ENCODE results near the gene SEZ6L.

The SEZ6L gene

DNA sequence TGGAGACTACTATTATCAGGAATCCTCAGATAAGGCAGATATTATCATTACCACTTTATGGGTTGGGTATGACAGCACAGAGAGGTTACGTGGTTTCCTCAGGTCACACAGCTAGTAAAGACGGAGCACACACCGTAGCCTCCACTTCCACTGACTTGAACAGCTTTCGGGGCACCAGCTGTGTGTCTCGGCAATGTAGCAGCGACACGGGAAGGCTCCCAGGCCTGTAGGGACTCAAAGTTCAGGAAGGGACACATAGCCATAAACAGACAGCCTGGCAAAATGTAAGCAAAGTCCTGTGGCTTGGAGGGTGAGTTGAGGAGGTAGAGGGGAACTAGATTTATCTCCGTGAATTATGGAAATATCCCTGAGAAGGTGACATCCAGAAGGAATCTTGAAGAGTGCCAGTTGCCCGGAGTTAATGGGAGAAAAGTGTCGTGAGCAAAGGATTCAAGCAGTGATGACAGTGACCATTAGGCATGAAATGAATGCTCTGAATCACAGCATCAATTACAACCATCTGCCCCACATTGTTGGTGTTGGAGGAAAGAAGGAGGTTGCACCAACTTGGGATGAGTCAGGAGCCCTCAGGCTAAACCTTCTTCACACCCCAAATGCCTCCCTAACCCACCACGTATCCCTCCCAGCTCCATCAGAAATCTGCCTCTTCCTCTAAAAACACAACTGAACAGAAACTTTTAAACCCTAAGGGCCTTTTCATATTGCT is 153.1 kb downstream of the SEZ6L start:
- Histone ChIP-seq H3K36me3 (ENCODE audit: low read depth) (no peaks in the 10 kb centered on the region), H3K4me1 (ENCODE audit: insufficient read depth, poor library complexity, severe bottlenecking) (peaks cover 14% of the 10 kb centered on the region), H3K9me3 (ENCODE audit: severe bottlenecking) (no peaks in the 10 kb centered on the region), H3K4me3 (ENCODE audit: severe bottlenecking) (no peak overlapping the region), H3K27me3 (ENCODE audit: insufficient read depth, poor library complexity, severe bottlenecking) (no peaks in the 10 kb centered on the region), H3K27ac (ENCODE audit: poor library complexity, severe bottlenecking) (peak overlapping the region; percentile 57)
- TF ChIP-seq, protein P1, sequence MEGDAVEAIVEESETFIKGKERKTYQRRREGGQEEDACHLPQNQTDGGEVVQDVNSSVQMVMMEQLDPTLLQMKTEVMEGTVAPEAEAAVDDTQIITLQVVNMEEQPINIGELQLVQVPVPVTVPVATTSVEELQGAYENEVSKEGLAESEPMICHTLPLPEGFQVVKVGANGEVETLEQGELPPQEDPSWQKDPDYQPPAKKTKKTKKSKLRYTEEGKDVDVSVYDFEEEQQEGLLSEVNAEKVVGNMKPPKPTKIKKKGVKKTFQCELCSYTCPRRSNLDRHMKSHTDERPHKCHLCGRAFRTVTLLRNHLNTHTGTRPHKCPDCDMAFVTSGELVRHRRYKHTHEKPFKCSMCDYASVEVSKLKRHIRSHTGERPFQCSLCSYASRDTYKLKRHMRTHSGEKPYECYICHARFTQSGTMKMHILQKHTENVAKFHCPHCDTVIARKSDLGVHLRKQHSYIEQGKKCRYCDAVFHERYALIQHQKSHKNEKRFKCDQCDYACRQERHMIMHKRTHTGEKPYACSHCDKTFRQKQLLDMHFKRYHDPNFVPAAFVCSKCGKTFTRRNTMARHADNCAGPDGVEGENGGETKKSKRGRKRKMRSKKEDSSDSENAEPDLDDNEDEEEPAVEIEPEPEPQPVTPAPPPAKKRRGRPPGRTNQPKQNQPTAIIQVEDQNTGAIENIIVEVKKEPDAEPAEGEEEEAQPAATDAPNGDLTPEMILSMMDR (IDR thresholded peaks at IDR 0.05; ENCODE audit: poor library complexity, severe bottlenecking): no peak
- ATAC-seq (ENCODE audit: low read depth): peak; percentile 91
- peak; percentile 83 for DNase-seq (ENCODE audit: low spot score)

- Histone ChIP-seq H3K27ac (ENCODE audit: poor library complexity, severe bottlenecking) (peak overlapping the region; percentile 57), H3K4me3 (ENCODE audit: severe bottlenecking) (no peak overlapping the region), H3K9me3 (ENCODE audit: severe bottlenecking) (no peaks in the 10 kb centered on the region), H3K36me3 (ENCODE audit: low read depth) (no peaks in the 10 kb centered on the region), H3K27me3 (ENCODE audit: insufficient read depth, poor library complexity, severe bottlenecking) (no peaks in the 10 kb centered on the region), H3K4me1 (ENCODE audit: insufficient read depth, poor library complexity, severe bottlenecking) (peaks cover 14% of the 10 kb centered on the region)
- DNase-seq (ENCODE audit: low spot score): no peak
- peak; percentile 13; the same call in 2 of the 3 replicates for ATAC-seq (ENCODE audit: low read depth)
- TF ChIP-seq, protein P1 (IDR thresholded peaks at IDR 0.05; ENCODE audit: poor library complexity, severe bottlenecking): no peak
Measured at GRCh38 chr22:26323013-26323412, 153.8 kb downstream of the SEZ6L start.

GRCh38 chr22:26324150-26324549 is 154.9 kb downstream of the SEZ6L start:
- DNase-seq (ENCODE audit: low spot score) (no peak), ATAC-seq (ENCODE audit: low read depth) (no peak)
- no peaks in the 10 kb centered on the region for H3K9me3 ChIP-seq (ENCODE audit: severe bottlenecking)
- H3K36me3 ChIP-seq (ENCODE audit: low read depth): no peaks in the 10 kb centered on the region
- TF ChIP-seq, protein P1 (IDR thresholded peaks at IDR 0.05; ENCODE audit: poor library complexity, severe bottlenecking): no peak
- no peaks in the 10 kb centered on the region for H3K27me3 ChIP-seq (ENCODE audit: insufficient read depth, poor library complexity, severe bottlenecking)
- H3K4me3 ChIP-seq (ENCODE audit: severe bottlenecking): no peak overlapping the region
- H3K4me1 ChIP-seq (ENCODE audit: insufficient read depth, poor library complexity, severe bottlenecking): peaks cover 14% of the 10 kb centered on the region
- no peak overlapping the region for H3K27ac ChIP-seq (ENCODE audit: poor library complexity, severe bottlenecking)

- H3K36me3 ChIP-seq (ENCODE audit: low read depth): no peaks in the 10 kb centered on the region
- H3K4me1 ChIP-seq (ENCODE audit: insufficient read depth, poor library complexity, severe bottlenecking): peaks cover 14% of the 10 kb centered on the region
Measured at GRCh38 chr22:26325641-26326040, 156.4 kb downstream of the SEZ6L start.

More at GRCh38 chr22:26325641-26326040, 156.4 kb downstream of the SEZ6L start:
- ATAC-seq (ENCODE audit: low read depth) (no peak), DNase-seq (ENCODE audit: low spot score) (no peak)
- H3K27me3 ChIP-seq (ENCODE audit: insufficient read depth, poor library complexity, severe bottlenecking): no peaks in the 10 kb centered on the region
- H3K27ac ChIP-seq (ENCODE audit: poor library complexity, severe bottlenecking): no peak overlapping the region
- H3K4me3 ChIP-seq (ENCODE audit: severe bottlenecking): no peak overlapping the region
- TF ChIP-seq, protein P1 (IDR thresholded peaks at IDR 0.05; ENCODE audit: poor library complexity, severe bottlenecking): no peak
- H3K9me3 ChIP-seq (ENCODE audit: severe bottlenecking): no peaks in the 10 kb centered on the region
